CD4-positive, alpha-beta T cell (primary cell): Measurements from ENCODE around the gene MTTP. TPM values are rescaled to one million over a fixed set of nuclear protein-coding genes. Genes with fewer than 3 reads are reported as not detected.

Experiments used
- ATAC-seq: fragments of 200-7000 bp; cut with Tn5 transposase; one replicate; pipeline ENCODE4 v1.10.0; 2022; ENCODE audit warnings: mild to moderate bottlenecking; ENCODE audit not compliant: poor library complexity
- CTCF ChIA-PET: fragments of 350-600 bp; sonication (Branson Sonifier 250); formaldehyde crosslinking; loops from one replicate; lab custom pipeline; 2021; ENCODE audit warnings: antibody characterized with exemption, inconsistent platforms; lab: Charles Lee
- POLR2A ChIA-PET: fragments of 350-600 bp; sonication (Branson Sonifier 250); formaldehyde crosslinking; loops from one replicate; lab custom pipeline; 2021; ENCODE audit warnings: antibody characterized with exemption, inconsistent platforms; lab: Charles Lee
- DNase-seq, 14 experiments: peaks; one replicate each; pipeline ENCODE4 v3.0.0-alpha.2; 2013 to 2020; ENCODE audit warnings: mixed read lengths in 2 of 14
- H3K27ac ChIP-seq, 2 donors: one replicate each; pipeline versions ENCODE4 v1.5.1 to v1.7.0; 2013; ENCODE audit warnings: low read length in 2 of 2, low read depth in 1 of 2, mild to moderate bottlenecking in 1 of 2
- H3K27me3 ChIP-seq, 2 experiments: 1 replicate in 1 of 2; 2 replicates in 1 of 2; pipeline versions ENCODE4 v1.6.1 to v1.7.0; 2013; ENCODE audit warnings: low read length in 2 of 2, control low read depth in 1 of 2, mild to moderate bottlenecking in 1 of 2, moderate library complexity in 1 of 2; ENCODE audit not compliant: insufficient read depth in 2 of 2, control insufficient read depth in 1 of 2
- H3K36me3 ChIP-seq: one replicate; pipeline ENCODE4 v1.6.1; 2013; ENCODE audit warnings: low read length, control low read depth; ENCODE audit not compliant: insufficient read depth
- H3K4me1 ChIP-seq: one replicate; pipeline ENCODE4 v1.6.1; 2013; ENCODE audit warnings: low read length, control low read depth; ENCODE audit not compliant: insufficient read depth
- H3K4me3 ChIP-seq: one replicate; pipeline ENCODE4 v1.5.1; 2013; ENCODE audit warnings: mild to moderate bottlenecking, low read length, moderate library complexity
- H3K9me3 ChIP-seq, 2 experiments: 1 replicate in 1 of 2; 2 replicates in 1 of 2; pipeline versions ENCODE4 v1.6.1 to v1.7.0; 2013; ENCODE audit warnings: low read length in 2 of 2, mild to moderate bottlenecking in 2 of 2, control low read depth in 1 of 2, moderate library complexity in 1 of 2; ENCODE audit not compliant: control insufficient read depth in 1 of 2, insufficient read depth in 1 of 2
- H3K27ac Mint-ChIP-seq: one replicate; pipeline ENCODE4 v1.8.0; 2020; ENCODE audit warnings: mixed read lengths
- H3K27me3 Mint-ChIP-seq: one replicate; pipeline ENCODE4 v1.8.0; 2021; ENCODE audit warnings: mixed read lengths
- H3K36me3 Mint-ChIP-seq: one replicate; pipeline ENCODE4 v1.8.0; 2021; ENCODE audit warnings: low read depth, mixed read lengths
- H3K4me1 Mint-ChIP-seq: one replicate; pipeline ENCODE4 v1.8.0; 2021; ENCODE audit warnings: low read depth, mixed read lengths
- H3K4me3 Mint-ChIP-seq: one replicate; pipeline ENCODE4 v1.8.0; 2020; ENCODE audit warnings: mild to moderate bottlenecking, mixed read lengths
- H3K9me3 Mint-ChIP-seq: one replicate; pipeline ENCODE4 v1.8.0; 2020; ENCODE audit warnings: mixed read lengths
- intact Hi-C, 2 experiments: fragments of 100-400 bp; cut with DNase I in 1 of 2; cut with micrococcal nuclease in 1 of 2; formaldehyde crosslinking; loops; one replicate each; pipeline versions ENCODE4 v1.15.1 to v1.9.0; 2023 to 2025; cut with DNase I, micrococcal nuclease
- total RNA-seq, 174 experiments: library from RNA in 2 of 174; stranded (reverse) in 2 of 174; gene quantifications; one replicate each; pipeline ENCODE4 v1.2.3 and lab custom pipeline; 2021 to 2026
- TF ChIP-seq, protein P1 (sequence below): fragments of 200-600 bp; IDR thresholded peaks from one replicate; pipeline ENCODE4 v1.8.0; 2022; ENCODE audit warnings: antibody characterized with exemption, mild to moderate bottlenecking

MTTP gene
- total RNA-seq, 2 experiments from 2014 or later: not detected

DNA sequence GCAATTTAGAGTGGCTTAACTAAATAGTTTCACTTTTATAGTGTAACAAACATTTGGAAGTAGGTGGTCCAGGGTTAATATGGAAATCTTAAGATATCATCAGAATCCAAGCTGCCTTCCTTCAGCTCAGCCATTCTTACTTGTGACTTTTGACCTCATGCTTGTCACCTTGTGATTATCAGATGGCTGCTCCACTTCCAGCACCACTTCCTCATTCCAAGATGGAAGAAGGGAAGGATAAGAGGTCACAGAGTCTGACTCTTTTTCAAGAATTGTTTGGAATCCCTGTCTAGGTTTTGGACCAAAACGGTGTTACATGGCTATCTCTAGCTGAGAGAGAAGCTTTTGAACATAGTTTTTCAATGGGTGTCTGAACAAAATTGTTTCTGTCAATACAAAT, 39.9 kb downstream of the MTTP start:
- no peak overlapping the region for H3K27ac Mint-ChIP-seq

DNA sequence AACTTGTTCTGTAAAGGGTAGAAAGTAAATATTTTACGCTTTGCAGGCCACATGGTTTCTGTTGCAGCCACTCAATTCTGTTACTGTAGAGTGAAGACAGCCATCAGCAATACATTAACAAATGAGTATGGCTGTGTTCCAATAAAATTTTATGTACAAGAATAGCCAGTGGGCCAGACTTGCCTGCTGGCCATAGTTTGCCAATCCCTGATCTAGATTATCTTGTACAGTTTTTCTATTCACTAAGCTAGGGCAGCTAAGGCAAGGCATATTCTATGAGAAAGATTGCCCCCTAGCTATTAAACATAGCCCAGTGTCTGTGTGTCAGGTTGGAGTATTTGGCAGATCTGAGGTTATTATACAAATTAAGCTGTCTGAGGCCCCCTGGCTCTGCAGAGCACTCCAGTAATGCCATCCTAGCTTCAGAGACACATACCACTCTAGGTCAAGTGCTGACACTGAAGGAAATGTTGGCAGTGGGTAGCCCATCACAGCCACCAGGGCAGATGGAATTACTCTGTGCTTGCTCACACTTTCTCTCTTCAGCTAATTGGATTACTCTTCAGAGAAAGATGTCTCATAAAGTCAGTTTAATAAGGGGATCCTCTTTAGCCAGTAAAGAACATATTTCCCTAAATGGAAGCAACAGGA, 40.7 kb downstream of the MTTP start:
- Mint-ChIP-seq H3K36me3 (no peaks in the 10 kb centered on the region), H3K4me3 (no peak overlapping the region), H3K4me1 (no peaks in the 10 kb centered on the region), H3K9me3 (no peaks in the 10 kb centered on the region), H3K27me3 (peaks cover 34% of the 10 kb centered on the region), H3K27ac (no peak overlapping the region)
- Histone ChIP-seq H3K36me3 (no peaks in the 10 kb centered on the region), H3K27ac (no peak overlapping the region), H3K4me1 (no peaks in the 10 kb centered on the region), H3K27me3 (no peaks in the 10 kb centered on the region), H3K9me3 (no peaks in the 10 kb centered on the region), H3K4me3 (no peak overlapping the region)
- intact Hi-C loops: no loop called here
- no peak for ATAC-seq
- ChIA-PET CTCF (interaction anchor here (0.8 kb wide), 1 partner anchor 62 kb away, joined by 3 read pairs; no protein-coding TSS in a partner anchor), POLR2A (interaction anchor here (0.7 kb wide), 1 partner anchor 97 kb away, joined by 3 read pairs; no protein-coding TSS in a partner anchor)
- DNase-seq: no peak
- TF ChIP-seq, protein P1, sequence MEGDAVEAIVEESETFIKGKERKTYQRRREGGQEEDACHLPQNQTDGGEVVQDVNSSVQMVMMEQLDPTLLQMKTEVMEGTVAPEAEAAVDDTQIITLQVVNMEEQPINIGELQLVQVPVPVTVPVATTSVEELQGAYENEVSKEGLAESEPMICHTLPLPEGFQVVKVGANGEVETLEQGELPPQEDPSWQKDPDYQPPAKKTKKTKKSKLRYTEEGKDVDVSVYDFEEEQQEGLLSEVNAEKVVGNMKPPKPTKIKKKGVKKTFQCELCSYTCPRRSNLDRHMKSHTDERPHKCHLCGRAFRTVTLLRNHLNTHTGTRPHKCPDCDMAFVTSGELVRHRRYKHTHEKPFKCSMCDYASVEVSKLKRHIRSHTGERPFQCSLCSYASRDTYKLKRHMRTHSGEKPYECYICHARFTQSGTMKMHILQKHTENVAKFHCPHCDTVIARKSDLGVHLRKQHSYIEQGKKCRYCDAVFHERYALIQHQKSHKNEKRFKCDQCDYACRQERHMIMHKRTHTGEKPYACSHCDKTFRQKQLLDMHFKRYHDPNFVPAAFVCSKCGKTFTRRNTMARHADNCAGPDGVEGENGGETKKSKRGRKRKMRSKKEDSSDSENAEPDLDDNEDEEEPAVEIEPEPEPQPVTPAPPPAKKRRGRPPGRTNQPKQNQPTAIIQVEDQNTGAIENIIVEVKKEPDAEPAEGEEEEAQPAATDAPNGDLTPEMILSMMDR: no peak

More for the DNA sequence above, 39.9 kb downstream of the MTTP start:
- Histone ChIP-seq H3K27me3 (no peaks in the 10 kb centered on the region), H3K9me3 (no peaks in the 10 kb centered on the region), H3K36me3 (no peaks in the 10 kb centered on the region), H3K4me3 (no peak overlapping the region), H3K4me1 (no peaks in the 10 kb centered on the region), H3K27ac (no peak overlapping the region)
- no peak overlapping the region for H3K4me3 Mint-ChIP-seq
- ATAC-seq (no peak), DNase-seq (no peak)
- intact Hi-C loops: no loop called here
- ChIA-PET CTCF (no interaction called here), POLR2A (no interaction called here)
- TF ChIP-seq, protein P1: no peak
- peaks cover 42% of the 10 kb centered on the region for H3K27me3 Mint-ChIP-seq
- H3K36me3 Mint-ChIP-seq: no peaks in the 10 kb centered on the region
- no peaks in the 10 kb centered on the region for H3K9me3 Mint-ChIP-seq
- no peaks in the 10 kb centered on the region for H3K4me1 Mint-ChIP-seq

DNA sequence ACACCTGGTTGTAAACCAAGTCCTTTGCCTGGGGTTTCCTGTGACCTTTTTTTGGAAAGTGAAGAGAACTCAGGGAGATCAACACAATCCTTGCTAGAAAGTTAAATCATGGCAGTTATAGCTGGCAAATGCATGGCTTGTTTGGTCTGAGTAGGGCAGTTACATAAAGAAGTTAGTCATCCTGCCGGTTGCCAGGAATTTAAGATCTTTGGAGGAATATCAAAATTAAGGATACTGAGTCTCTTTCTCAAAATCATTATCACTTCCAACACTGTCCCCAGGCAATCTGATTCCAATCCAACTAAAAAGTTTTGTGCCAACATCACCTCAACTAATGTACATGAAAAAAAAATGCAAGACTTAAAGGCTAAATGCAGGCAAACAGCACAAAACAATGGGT, 42.8 kb downstream of the MTTP start:
- Histone ChIP-seq H3K4me1 (no peaks in the 10 kb centered on the region), H3K27me3 (no peaks in the 10 kb centered on the region), H3K36me3 (no peaks in the 10 kb centered on the region), H3K9me3 (no peaks in the 10 kb centered on the region), H3K4me3 (no peak overlapping the region), H3K27ac (no peak overlapping the region)
- intact Hi-C loops: no loop called here
- ATAC-seq: no peak
- Mint-ChIP-seq H3K36me3 (no peaks in the 10 kb centered on the region), H3K9me3 (no peaks in the 10 kb centered on the region), H3K4me1 (no peaks in the 10 kb centered on the region), H3K4me3 (no peak overlapping the region), H3K27me3 (peaks cover 25% of the 10 kb centered on the region), H3K27ac (no peak overlapping the region)
- DNase-seq: no peak
- POLR2A ChIA-PET: no interaction called here
- CTCF ChIA-PET: no interaction called here
- TF ChIP-seq, protein P1: no peak
